Stomach (tissue), 9 donors: Measurements from ENCODE around the gene LRRC28. TPM values are rescaled to one million over a fixed set of nuclear protein-coding genes. Genes with fewer than 3 reads are reported as not detected.

Experiments used
- DNase-seq, 2 donors: peaks; one replicate each; pipeline versions ENCODE4 v3.0.0 to v3.0.0-alpha.2; 2013 to 2019
- H3K27ac ChIP-seq, 5 donors: fragments of 200-600 bp in 4 of 5; sonication (generic) in 4 of 5; one replicate each; pipeline ENCODE4 v1.5.1; 2013 to 2019; ENCODE audit warnings: mild to moderate bottlenecking in 1 of 5, moderate library complexity in 1 of 5
- H3K27me3 ChIP-seq, 3 donors: fragments of 200-600 bp; sonication (generic); one replicate each; pipeline ENCODE4 v1.5.1; 2017 to 2019; ENCODE audit warnings: mixed run types in 1 of 3
- H3K36me3 ChIP-seq, 4 donors: fragments of 200-600 bp; sonication (generic); 1 replicate in 3 of 4; 2 replicates in 1 of 4; pipeline ENCODE4 v1.5.1; 2016 to 2019
- H3K4me1 ChIP-seq, 4 donors: fragments of 200-600 bp; sonication (generic); one replicate each; pipeline ENCODE4 v1.5.1; 2016 to 2019
- H3K4me3 ChIP-seq, 4 donors: fragments of 200-600 bp; sonication (generic) in 3 of 4; one replicate each; pipeline ENCODE4 v1.5.1; 2016 to 2019; ENCODE audit warnings: mild to moderate bottlenecking in 1 of 4
- H3K9me3 ChIP-seq, 4 donors: fragments of 200-600 bp; sonication (generic); one replicate each; pipeline ENCODE4 v1.5.1; 2016 to 2019
- CTCF ChIP-seq, 7 experiments: fragments of 450-650 bp in 4 of 7; fragments of 200-600 bp in 3 of 7; sonication (generic) in 3 of 7; IDR thresholded peaks; one replicate each; pipeline ENCODE4 v1.5.1; 2016 to 2019; ENCODE audit warnings: antibody characterized with exemption in 7 of 7, control low read depth in 2 of 7, mild to moderate bottlenecking in 1 of 7
- EP300 ChIP-seq: sonication (generic); formaldehyde crosslinking; IDR thresholded peaks from one replicate; pipeline ENCODE4 v1.6.1; 2017; ENCODE audit warnings: antibody characterized with exemption
- POLR2A ChIP-seq, 4 donors: fragments of 450-650 bp; IDR thresholded peaks; one replicate each; pipeline ENCODE4 v1.6.1; 2016; ENCODE audit warnings: antibody characterized with exemption in 4 of 4, control low read depth in 2 of 4, mild to moderate bottlenecking in 1 of 4, moderate library complexity in 1 of 4
- POLR2AphosphoS5 ChIP-seq, 3 donors: sonication (generic); formaldehyde crosslinking; IDR thresholded peaks; one replicate each; pipeline ENCODE4 v1.6.1; 2016; ENCODE audit warnings: antibody characterized with exemption in 3 of 3
- WGBS, 5 donors: extraction: QIAGEN DNeasy Blood & Tissue Kit in 3 of 5; methylation state at CpG; one replicate each; pipeline versions ENCODE4 v1.1.5 to v1.1.7; 2013 to 2018; 5-methylcytosine and 5-hydroxymethylcytosine counted together
- intact Hi-C: fragments of 100-400 bp; cut with DNase I; formaldehyde crosslinking; loops from one replicate; pipeline ENCODE4 v1.15.1; 2023; ENCODE audit warnings: low total_unique reads
- polyA plus RNA-seq, 3 donors: library from polyadenylated mRNA; stranded (reverse); fragments of 200-250 nt; gene quantifications; one replicate each; pipeline ENCODE4 v1.2.3, GENCODE V29; 2013
- total RNA-seq, 5 donors: library from RNA; depleted of rRNA; stranded (reverse); fragments of >200 nt; gene quantifications; one replicate each; pipeline versions ENCODE4 v1.1.0 to v1.2.3, GENCODE V29; 2014 to 2016
- donor health status: healthy with polysubstance abuse.
- donor health status: Bipolar disorder and iron deficiency.
- donor health status: healthy.

The LRRC28 gene
- total and polyA plus RNA-seq, 8 donors: 9.6 to 82.6 (median 26.2) TPM

GRCh38 chr15:99434506-99435112 lies 183.3 kb downstream of the LRRC28 start:
- intact Hi-C loops: no loop called here
- Histone ChIP-seq H3K9me3 (no peaks in the 10 kb centered on the region), H3K4me1 (peaks cover 14 to 36% (median 31%) of the 10 kb centered on the region in 4 donors), H3K27ac (peak overlapping the region in 4 of 5 donors; percentile 55 to 72 (median 64)), H3K36me3 (no peaks in the 10 kb centered on the region), H3K4me3 (no peak overlapping the region), H3K27me3 (no peaks in the 10 kb centered on the region)
- 69 to 82% (median 70%) methylated on average over 19 to 23 of the region's 24 CpGs for WGBS, 5 donors
- TF ChIP-seq POLR2A (IDR thresholded peaks at IDR 0.05) (no peak), CTCF (IDR thresholded peaks at IDR 0.05) (no peak), EP300 (no peak), POLR2AphosphoS5 (IDR thresholded peaks at IDR 0.05) (no peak)
- peak in 1 of 2 donors; percentile 22 for DNase-seq

DNA sequence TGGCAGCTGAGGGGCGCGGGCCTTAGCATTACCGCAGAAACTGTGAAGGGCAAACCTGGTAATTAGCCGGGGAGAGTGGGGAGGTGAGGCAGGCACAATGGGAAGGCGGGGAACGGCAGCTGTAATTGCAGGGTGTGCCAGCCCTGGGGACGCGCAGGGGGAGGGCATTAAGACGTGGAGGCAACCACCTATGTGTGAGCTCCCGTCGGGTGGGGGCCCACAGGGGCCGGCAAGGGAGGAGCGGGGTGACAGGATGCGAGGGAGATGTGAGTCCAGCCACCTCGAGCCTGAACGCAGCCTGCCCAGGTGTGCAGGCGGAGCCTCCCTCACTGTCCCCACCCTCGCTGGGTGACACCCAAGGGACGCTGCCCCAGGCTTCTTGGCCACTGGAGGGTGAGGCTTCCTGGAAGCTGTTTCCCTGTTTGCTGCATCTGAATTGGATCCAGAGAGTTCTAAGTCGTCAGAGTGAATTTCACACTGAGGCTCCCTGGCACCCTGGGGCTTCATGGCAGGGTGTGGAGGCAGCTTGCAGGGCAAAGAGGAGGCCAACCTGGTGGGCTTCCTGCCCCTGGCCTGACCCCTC lies 183.9 kb downstream of the LRRC28 start:
- intact Hi-C loops: no loop called here
- 27 to 48% (median 36%) methylated on average over 17 to 20 of the region's 20 CpGs for WGBS, 5 donors
- no peaks in the 10 kb centered on the region for H3K9me3 ChIP-seq
- no peak overlapping the region for H3K4me3 ChIP-seq
- DNase-seq: peak; percentile 79 to 90
- H3K36me3 ChIP-seq: no peaks in the 10 kb centered on the region
- peaks cover 14 to 36% (median 31%) of the 10 kb centered on the region in 4 donors for H3K4me1 ChIP-seq
- no peaks in the 10 kb centered on the region for H3K27me3 ChIP-seq
- H3K27ac ChIP-seq: peak overlapping the region; percentile 55 to 72 (median 65)
- TF ChIP-seq POLR2AphosphoS5 (IDR thresholded peaks at IDR 0.05) (peak in 2 of 3 donors; percentile 65 to 68), CTCF (IDR thresholded peaks at IDR 0.05) (no peak)

DNA sequence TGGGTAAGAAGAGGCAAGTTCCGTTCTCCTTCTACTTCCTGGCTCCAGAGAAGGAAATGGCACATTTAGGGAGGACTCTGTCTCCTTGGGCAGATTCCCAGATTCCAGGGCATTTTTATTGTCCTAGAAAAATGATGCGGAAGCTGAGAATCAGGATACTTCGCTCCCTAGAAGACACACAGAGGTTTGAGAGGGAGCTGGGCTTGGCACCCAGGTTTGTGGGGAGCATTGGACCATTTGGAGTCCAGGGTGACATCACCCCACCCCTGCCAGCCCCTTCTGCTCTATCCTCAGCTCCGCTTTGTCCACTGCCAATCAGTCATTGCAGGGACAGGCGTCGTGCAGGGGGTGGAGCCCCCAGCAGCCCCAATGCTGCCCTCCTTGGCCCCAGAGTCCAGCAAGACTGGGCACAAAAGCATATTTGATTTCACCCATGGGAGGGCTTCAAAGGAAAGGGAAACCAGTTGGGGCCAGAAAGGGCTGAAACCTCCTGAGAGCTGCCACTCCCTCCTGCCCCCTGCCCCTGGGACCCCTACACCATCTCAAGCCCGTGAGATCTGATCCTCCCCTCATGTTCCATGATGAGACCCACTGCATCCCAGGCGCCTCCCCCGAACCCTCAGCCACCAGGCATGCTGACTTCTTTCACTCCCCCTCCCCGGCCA lies 184.7 kb downstream of the LRRC28 start:
- H3K4me3 ChIP-seq: no peak overlapping the region
- no peaks in the 10 kb centered on the region for H3K9me3 ChIP-seq
- 75 to 90% (median 82%) methylated on average over 10 of the region's 10 CpGs for WGBS, 5 donors
- no peaks in the 10 kb centered on the region for H3K36me3 ChIP-seq
- H3K27me3 ChIP-seq: no peaks in the 10 kb centered on the region
- peaks cover 14 to 38% (median 33%) of the 10 kb centered on the region in 4 donors for H3K4me1 ChIP-seq
- H3K27ac ChIP-seq: peak overlapping the region in 4 of 5 donors; percentile 31 to 72 (median 62)
- no peak for TF ChIP-seq CTCF (IDR thresholded peaks at IDR 0.05)
- no peak for TF ChIP-seq POLR2A (IDR thresholded peaks at IDR 0.05)
- TF ChIP-seq POLR2AphosphoS5 (IDR thresholded peaks at IDR 0.05): no peak
- TF ChIP-seq EP300: no peak
- DNase-seq: peak; percentile 12 to 20
- intact Hi-C loops: no loop called here

DNA sequence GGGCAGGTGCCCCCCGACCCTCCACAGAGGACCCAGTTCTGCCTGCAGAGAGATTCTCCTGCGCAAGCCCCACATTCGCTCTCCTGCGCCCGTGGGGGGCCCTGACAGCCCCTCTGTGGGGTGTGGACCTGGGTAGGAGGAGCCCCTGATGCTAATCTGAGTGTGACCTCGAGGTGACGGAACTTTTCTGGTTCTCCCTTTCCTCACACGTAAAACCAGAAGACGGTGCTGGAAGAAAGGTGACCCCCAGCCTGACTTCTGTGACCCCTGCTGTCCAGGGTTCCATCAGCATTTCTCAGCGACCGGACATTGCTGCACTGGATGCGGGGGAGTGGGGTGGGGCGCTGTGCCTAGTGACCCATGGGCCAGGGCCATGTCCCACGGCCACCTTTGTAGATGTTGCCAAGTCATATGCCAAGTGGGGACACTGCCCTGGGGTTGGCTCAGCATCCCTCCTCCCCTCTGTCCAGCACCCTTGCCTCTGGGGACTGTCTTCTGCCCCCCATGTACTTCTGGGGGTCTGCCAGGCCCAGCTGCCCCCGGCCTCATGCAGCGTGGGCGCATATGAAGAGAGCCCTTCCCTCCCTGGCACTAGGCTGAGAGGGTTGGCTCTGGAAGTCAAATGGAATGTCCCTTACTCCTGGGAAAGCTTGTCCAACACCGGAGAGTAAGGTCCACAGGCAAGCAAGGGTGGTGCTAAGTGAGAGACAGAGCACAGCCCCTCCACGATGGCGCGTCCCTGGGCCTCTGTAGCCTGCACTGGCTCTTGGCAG lies 185.4 kb downstream of the LRRC28 start:
- 85 to 90% (median 89%) methylated on average over 14 to 21 of the region's 21 CpGs for WGBS, 5 donors
- DNase-seq: peak; percentile 13 to 20
- Histone ChIP-seq H3K36me3 (no peaks in the 10 kb centered on the region), H3K9me3 (no peaks in the 10 kb centered on the region), H3K4me1 (peaks cover 18 to 46% (median 40%) of the 10 kb centered on the region in 4 donors), H3K4me3 (no peak overlapping the region), H3K27ac (peak overlapping the region in 2 of 5 donors; percentile 20 to 53), H3K27me3 (no peaks in the 10 kb centered on the region)
- intact Hi-C loops: no loop called here
- no peak for TF ChIP-seq POLR2AphosphoS5 (IDR thresholded peaks at IDR 0.05)
- TF ChIP-seq CTCF (IDR thresholded peaks at IDR 0.05): no peak
- TF ChIP-seq POLR2A (IDR thresholded peaks at IDR 0.05): no peak
- no peak for TF ChIP-seq EP300
